NCI-H2171 treated with DMSO at 0.1 percent for 48 hours (cell line): ENCODE measurements around the gene CDX2.
"Not testable (repeated sequence)": the region's sequence is repeated elsewhere in the genome, so short reads cannot be mapped to it uniquely, and the experiment has no call there.

Source experiments
- DNase-seq: peaks from one replicate; lab custom pipeline; 2025; lab: John Stamatoyannopoulos, UW

CDX2 gene

GRCh38 chr13:27964741-27965323 lies 4.3 kb downstream of the CDX2 start:
- no peak for DNase-seq

GRCh38 chr13:27964206-27964605 lies 4.9 kb downstream of the CDX2 start:
- DNase-seq, result not testable (repeated sequence)

- DNase-seq, result no peak
These were observed 5.6 kb downstream of the CDX2 start for GRCh38 chr13:27963491-27963890.

- no peak for DNase-seq
These were observed 6.1 kb downstream of the CDX2 start for GRCh38 chr13:27962982-27963381.

- no peak for DNase-seq
These were observed 6.8 kb downstream of the CDX2 start for GRCh38 chr13:27962128-27962841.

GRCh38 chr13:27961227-27962085 lies 7.7 kb downstream of the CDX2 start:
- DNase-seq, result no peak

GRCh38 chr13:27960362-27961226 lies 8.5 kb downstream of the CDX2 start:
- DNase-seq, result no peak

- no peak for DNase-seq
These were observed 9.1 kb downstream of the CDX2 start for GRCh38 chr13:27959976-27960361.

- DNase-seq, result no peak
These were observed 12.4 kb downstream of the CDX2 start for GRCh38 chr13:27956576-27957300.

- DNase-seq, result no peak
These were observed 14.0 kb downstream of the CDX2 start for GRCh38 chr13:27955014-27955591.

- DNase-seq, result no peak
These were observed 14.7 kb downstream of the CDX2 start for GRCh38 chr13:27954406-27954851.

GRCh38 chr13:27953676-27954405 lies 15.3 kb downstream of the CDX2 start:
- DNase-seq, result peak; percentile 19

GRCh38 chr13:27952876-27953675 lies 16.0 kb downstream of the CDX2 start:
- no peak for DNase-seq

GRCh38 chr13:27942972-27943371 lies 26.1 kb downstream of the CDX2 start:
- DNase-seq, result no peak

GRCh38 chr13:27933580-27934328 lies 35.4 kb downstream of the CDX2 start:
- DNase-seq, result no peak

GRCh38 chr13:27933118-27933517 lies 36.0 kb downstream of the CDX2 start:
- DNase-seq, result no peak

GRCh38 chr13:27929868-27930267 lies 39.2 kb downstream of the CDX2 start:
- no peak for DNase-seq
